HepG2 (cell line): ENCODE data around the gene ABTB2. TPM values are rescaled to one million over a fixed set of nuclear protein-coding genes. Genes with fewer than 3 reads are reported as not detected.

Experiments
- ATAC-seq: fragments of 200-7000 bp; cut with Tn5 transposase; 3 replicates; pipeline ENCODE4 v1.9.1; 2020; ENCODE audit warnings: mild to moderate bottlenecking, moderate library complexity
- BruUV-seq: library from RNA; stranded (reverse); fragments of 400-500 nt; replicated peaks from 2 replicates; lab custom pipeline; 2021; lab: Mats Ljungman, UMichigan
- CTCF ChIA-PET: fragments of 300-600 bp; formaldehyde crosslinking; extraction: SDS; loops from one replicate; lab custom pipeline; 2021; ENCODE audit warnings: low total read pairs, inconsistent platforms, low intra/inter-chr PET ratio; lab: Yijun Ruan, JAX
- POLR2A ChIA-PET: fragments of 350-600 bp; sonication (Branson Sonifier 250); formaldehyde crosslinking; loops from one replicate; lab custom pipeline; 2020; ENCODE audit warnings: antibody characterized with exemption, inconsistent platforms; lab: Yijun Ruan, JAX
- DNase-seq: peaks from one replicate; pipeline ENCODE4 v3.0.0-alpha.2; 2015; ENCODE audit warnings: low spot score
- FAIRE-seq: peaks from 3 replicates; lab custom pipeline; 2011; peaks lifted over from hg19 to GRCh38; lab: Jason Lieb, UNC
- H2AFZ ChIP-seq: one replicate; pipeline ENCODE4 v1.6.1; 2011; ENCODE audit warnings: low read length, inconsistent platforms
- H3K27ac ChIP-seq: fragments of 300-600 bp; 3 replicates; pipeline ENCODE4 v1.8.0; 2011; ENCODE audit warnings: mixed run types, mild to moderate bottlenecking, mixed read lengths, low read length, inconsistent platforms; ENCODE audit not compliant: insufficient read depth; ENCODE audit errors: extremely low read length
- H3K27me3 ChIP-seq, 2 experiments: fragments of 200-600 bp in 1 of 2; 2 replicates in 1 of 2; 3 replicates in 1 of 2; pipeline versions ENCODE4 v1.6.0 to v1.8.0; 2011; ENCODE audit warnings: low read length in 2 of 2, mild to moderate bottlenecking in 2 of 2, moderate library complexity in 2 of 2, inconsistent platforms in 1 of 2; ENCODE audit not compliant: insufficient read depth in 2 of 2, control insufficient read depth in 1 of 2
- H3K36me3 ChIP-seq, 2 experiments: fragments of 200-600 bp in 1 of 2; replicated peaks in 1 of 2; 2 replicates in 1 of 2; 3 replicates in 1 of 2; pipeline versions ENCODE4 v1.5.1 to v1.8.0; 2011; ENCODE audit warnings: low read length in 2 of 2, inconsistent platforms in 1 of 2; ENCODE audit not compliant: insufficient read depth in 2 of 2, control insufficient read depth in 1 of 2
- H3K4me1 ChIP-seq: 2 replicates; pipeline ENCODE4 v1.5.1; 2012; ENCODE audit warnings: low read length, inconsistent platforms; ENCODE audit not compliant: insufficient read depth
- H3K4me2 ChIP-seq: 2 replicates; pipeline ENCODE4 v1.6.0; 2011; ENCODE audit warnings: low read depth, low read length, inconsistent platforms
- H3K4me3 ChIP-seq, 3 experiments: fragments of 200-600 bp in 1 of 3; sonication (generic), shearing (Covaris generic) in 1 of 3; replicated peaks in 1 of 3; 2 replicates each; pipeline ENCODE4 v1.5.1; 2011 to 2016; ENCODE audit warnings: low read length in 3 of 3, inconsistent platforms in 2 of 3, low read depth in 2 of 3, mild to moderate bottlenecking in 2 of 3, control low read depth in 1 of 3, mixed read lengths in 1 of 3; ENCODE audit not compliant: insufficient read depth in 1 of 3
- H3K79me2 ChIP-seq: one replicate; pipeline ENCODE4 v1.6.1; 2011; ENCODE audit warnings: low read length, inconsistent platforms; ENCODE audit not compliant: insufficient read depth
- H3K9ac ChIP-seq: 2 replicates; pipeline ENCODE4 v1.6.0; 2011; ENCODE audit warnings: mild to moderate bottlenecking, low read depth, low read length, inconsistent platforms; ENCODE audit not compliant: insufficient read depth
- H3K9me3 ChIP-seq: 2 replicates; pipeline ENCODE4 v1.5.1; 2012; ENCODE audit warnings: mild to moderate bottlenecking, low read length
- H4K20me1 ChIP-seq: 2 replicates; pipeline ENCODE4 v1.6.0; 2011; ENCODE audit warnings: inconsistent platforms, mild to moderate bottlenecking, low read length, moderate library complexity; ENCODE audit not compliant: insufficient read depth
- AGO2 ChIP-seq: fragments of 200-400 bp; formaldehyde crosslinking; optimal IDR thresholded peaks from 2 replicates; pipeline ENCODE3; 2017; ENCODE audit warnings: mild to moderate bottlenecking, low read depth, low read length, moderate library complexity
- ARNT2 ChIP-seq: sonication (generic); formaldehyde crosslinking; IDR thresholded peaks from 2 replicates; pipeline ENCODE4 v1.8.0; 2022; ENCODE audit warnings: mild to moderate bottlenecking, low read depth, missing genetic modification reagents, moderate library complexity
- REL ChIP-seq: sonication (generic); formaldehyde crosslinking; conservative IDR thresholded peaks from 2 replicates; pipeline ENCODE4 v1.8.0; 2022; ENCODE audit warnings: mild to moderate bottlenecking, missing genetic modification reagents, moderate library complexity
- SMC3 ChIP-seq: IDR thresholded peaks from 2 replicates; pipeline ENCODE4 v1.6.1; 2011; ENCODE audit warnings: low read length, improper control_type of control experiment
- ZNF468 ChIP-seq: sonication (generic); formaldehyde crosslinking; IDR thresholded peaks from 2 replicates; pipeline ENCODE4 v1.8.0; 2022; ENCODE audit warnings: mild to moderate bottlenecking, moderate library complexity, missing genetic modification reagents
- ZNF788 ChIP-seq: sonication (generic); formaldehyde crosslinking; IDR thresholded peaks from 2 replicates; pipeline ENCODE4 v1.5.0; 2020; ENCODE audit warnings: mild to moderate bottlenecking, missing genetic modification reagents, borderline replicate concordance
- WGBS: methylation state at CpG from one replicate; pipeline ENCODE4 v1.1.6; 2017; ENCODE audit warnings: low lambda C conversion rate; 5-methylcytosine and 5-hydroxymethylcytosine counted together
- in situ Hi-C: cut with HindIII; loops from 2 replicates; pipeline ENCODE4 v1.10.0; 2017; ENCODE audit warnings: low pct_unique_long_range_greater_than_20kb; ENCODE audit not compliant: extremely low pct_ligation_motif_present
- intact Hi-C: fragments of 100-400 bp; cut with micrococcal nuclease; formaldehyde crosslinking; loops from one replicate; pipeline ENCODE4 v1.10.0; 2022; ENCODE audit not compliant: unreplicated experiment
- polyA plus RNA-seq, 8 experiments: library from polyadenylated mRNA; depleted of rRNA in 3 of 8; stranded (reverse) in 7 of 8; unstranded in 1 of 8; fragments of >200 nt; fragmentation: Illumina TruSeq in 4 of 8; extraction: Trizol in 4 of 8; gene quantifications; 2 replicates each; pipeline versions ENCODE4 v1.2.1 to v1.2.3, GENCODE V29; 2011 to 2016; ENCODE audit warnings: low read depth in 4 of 8, missing spikeins in 1 of 8, mixed read lengths in 1 of 8; ENCODE audit not compliant: insufficient read depth in 1 of 8
- total RNA-seq, 5 experiments: library from RNA; depleted of rRNA; stranded (reverse); fragments of >200 nt; fragmentation: Illumina TruSeq; extraction: Trizol; gene quantifications; 2 replicates each; pipeline ENCODE4 v1.2.3, GENCODE V29; 2016; ENCODE audit warnings: low read depth in 1 of 5

Gene ABTB2
- total and polyA plus RNA-seq, 2 of the 13 experiments (the other 11 are each of a cell fraction or from before 2014, with no cell fraction given): 5.1 to 15.4 TPM

GRCh38 chr11:34185926-34186841 lies 171.6 kb downstream of the ABTB2 start:
- H3K4me3 ChIP-seq: no peak overlapping the region
- H3K27ac ChIP-seq: no peak overlapping the region
- TF ChIP-seq ZNF468 (CRISPR knock-in tag): no peak
- in situ Hi-C loops: no loop called here
- CTCF ChIA-PET: no interaction called here
- 95% methylated on average over 4 of the region's 22 CpGs for WGBS
- peaks cover 6 to 15% of the 10 kb centered on the region in 2 experiments; a peak in 3 of 5 replicates for H3K36me3 ChIP-seq
- H3K9me3 ChIP-seq: no peaks in the 10 kb centered on the region
- BruUV-seq: no TSS peak
- H3K79me2 ChIP-seq: no peaks in the 10 kb centered on the region
- no peak for FAIRE-seq
- DNase-seq: no peak
- no peak for ATAC-seq
- H2AFZ ChIP-seq: no peak overlapping the region
- H3K4me1 ChIP-seq: peaks cover 14% of the 10 kb centered on the region
- H3K27me3 ChIP-seq: no peaks in the 10 kb centered on the region
- POLR2A ChIA-PET: no interaction called here
- intact Hi-C loops: no loop called here
- no peaks in the 10 kb centered on the region for H4K20me1 ChIP-seq
- H3K4me2 ChIP-seq: no peak overlapping the region
- no peak overlapping the region for H3K9ac ChIP-seq

DNA sequence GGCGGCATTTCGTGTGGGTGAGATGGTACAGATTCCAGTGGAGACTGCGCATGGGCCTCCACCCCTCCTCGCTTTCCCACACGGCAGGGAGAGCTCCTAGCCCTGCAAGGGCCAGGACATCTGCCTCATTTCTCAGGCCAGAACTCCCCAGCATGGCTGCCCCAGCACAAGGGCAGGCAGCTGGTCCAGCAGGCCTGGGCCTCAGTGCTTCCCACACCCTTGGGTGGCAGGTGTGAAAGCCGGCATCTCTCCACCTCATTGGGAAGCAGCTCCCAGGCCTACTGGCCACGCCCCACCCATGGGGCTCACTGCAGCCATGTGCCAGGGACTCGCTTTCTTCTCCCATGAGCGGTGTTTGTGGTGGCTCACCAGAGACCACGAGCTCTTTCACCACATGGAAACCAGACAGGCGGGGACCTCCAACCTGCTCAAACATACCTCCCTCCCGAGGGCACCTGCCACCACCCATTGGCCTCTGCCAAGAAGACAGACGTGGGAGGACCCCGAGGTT lies 173.2 kb downstream of the ABTB2 start:
- no TSS peak for BruUV-seq
- WGBS: 100% methylated on average over 5 of the region's 14 CpGs
- no peak overlapping the region for H3K4me2 ChIP-seq
- no peaks in the 10 kb centered on the region for H4K20me1 ChIP-seq
- ATAC-seq (no peak), DNase-seq (no peak), FAIRE-seq (no peak)
- H2AFZ ChIP-seq: no peak overlapping the region
- no peaks in the 10 kb centered on the region for H3K27me3 ChIP-seq
- intact Hi-C loops (no loop called here), in situ Hi-C loops (no loop called here)
- H3K79me2 ChIP-seq: no peaks in the 10 kb centered on the region
- ChIA-PET POLR2A (interaction anchor here (2.4 kb wide), 1 partner anchor 173 kb away, joined by 6 read pairs; the partner anchor contains the start of gene ABTB2), CTCF (no interaction called here)
- peaks cover 6 to 15% of the 10 kb centered on the region in 2 experiments; a peak in 3 of 5 replicates for H3K36me3 ChIP-seq
- H3K9ac ChIP-seq: no peak overlapping the region
- no peak overlapping the region for H3K27ac ChIP-seq
- H3K4me3 ChIP-seq: no peak overlapping the region
- peaks cover 12% of the 10 kb centered on the region for H3K4me1 ChIP-seq
- no peaks in the 10 kb centered on the region for H3K9me3 ChIP-seq
- TF ChIP-seq REL (no peak), ARNT2 (CRISPR knock-in tag) (no peak), AGO2 (peak; percentile 57), ZNF788 (no peak), SMC3 (no peak)
- TF ChIP-seq, all 625 proteins: peak for 1
